A673 (cell line): Measurements from ENCODE around the gene SSPN.

Experiments used
- CTCF ChIP-seq: fragments of 300-800, 200-600 bp; sonication (generic); conservative IDR thresholded peaks from 2 replicates; pipeline ENCODE4 v1.5.1; 2017; ENCODE audit warnings: low read depth, mild to moderate bottlenecking, antibody characterized with exemption, low read length, moderate library complexity, mixed read lengths
- EZH2 ChIP-seq: fragments of 200-600 bp; sonication (generic); IDR thresholded peaks from 2 replicates; pipeline ENCODE4 v1.6.1; 2017; ENCODE audit warnings: borderline replicate concordance, low read depth, mild to moderate bottlenecking, mixed read lengths, antibody characterized with exemption, low read length; ENCODE audit not compliant: poor library complexity, severe bottlenecking

GRCh38 chr12:26188641-26189040, 6.7 kb upstream of the SSPN start:
- no peak for TF ChIP-seq CTCF
- no peak for TF ChIP-seq EZH2
